ENCODE data around the gene TMEM72. TPM values are rescaled to one million over a fixed set of nuclear protein-coding genes. Genes with fewer than 3 reads are reported as not detected.

Gene TMEM72
- total and polyA plus RNA-seq, 2 of the 13 experiments (the other 11 are each of a cell fraction or from before 2014, with no cell fraction given), result 0.04 TPM; not detected in 1

DNA sequence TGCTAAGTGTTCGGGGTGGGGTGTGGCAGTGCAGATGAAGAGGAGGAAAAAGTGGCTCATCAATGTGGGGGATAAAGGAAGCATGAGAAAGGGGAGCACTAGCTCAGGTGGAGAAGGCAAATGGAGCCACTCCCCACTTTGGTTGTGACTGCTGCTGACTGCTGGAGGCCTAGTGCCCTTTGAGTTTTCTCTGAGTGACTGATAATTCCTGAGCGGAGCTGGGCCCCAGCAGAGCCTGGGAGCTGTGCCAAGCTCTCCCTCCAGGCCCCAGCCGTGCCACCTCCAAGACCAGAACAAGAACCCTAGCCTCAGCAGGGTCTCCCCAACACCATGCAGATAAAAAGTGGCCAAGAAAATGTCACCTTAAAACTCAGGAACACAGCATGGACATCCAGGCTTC lies 38.8 kb downstream of the TMEM72 start (continued):
- TF ChIP-seq, protein P1, sequence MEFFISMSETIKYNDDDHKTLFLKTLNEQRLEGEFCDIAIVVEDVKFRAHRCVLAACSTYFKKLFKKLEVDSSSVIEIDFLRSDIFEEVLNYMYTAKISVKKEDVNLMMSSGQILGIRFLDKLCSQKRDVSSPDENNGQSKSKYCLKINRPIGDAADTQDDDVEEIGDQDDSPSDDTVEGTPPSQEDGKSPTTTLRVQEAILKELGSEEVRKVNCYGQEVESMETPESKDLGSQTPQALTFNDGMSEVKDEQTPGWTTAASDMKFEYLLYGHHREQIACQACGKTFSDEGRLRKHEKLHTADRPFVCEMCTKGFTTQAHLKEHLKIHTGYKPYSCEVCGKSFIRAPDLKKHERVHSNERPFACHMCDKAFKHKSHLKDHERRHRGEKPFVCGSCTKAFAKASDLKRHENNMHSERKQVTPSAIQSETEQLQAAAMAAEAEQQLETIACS (CRISPR knock-in tag; IDR thresholded peaks at IDR 0.05), result no peak
- no peak for TF ChIP-seq MIER2 (CRISPR knock-in tag; IDR thresholded peaks at IDR 0.05)
- TF ChIP-seq, protein P2, sequence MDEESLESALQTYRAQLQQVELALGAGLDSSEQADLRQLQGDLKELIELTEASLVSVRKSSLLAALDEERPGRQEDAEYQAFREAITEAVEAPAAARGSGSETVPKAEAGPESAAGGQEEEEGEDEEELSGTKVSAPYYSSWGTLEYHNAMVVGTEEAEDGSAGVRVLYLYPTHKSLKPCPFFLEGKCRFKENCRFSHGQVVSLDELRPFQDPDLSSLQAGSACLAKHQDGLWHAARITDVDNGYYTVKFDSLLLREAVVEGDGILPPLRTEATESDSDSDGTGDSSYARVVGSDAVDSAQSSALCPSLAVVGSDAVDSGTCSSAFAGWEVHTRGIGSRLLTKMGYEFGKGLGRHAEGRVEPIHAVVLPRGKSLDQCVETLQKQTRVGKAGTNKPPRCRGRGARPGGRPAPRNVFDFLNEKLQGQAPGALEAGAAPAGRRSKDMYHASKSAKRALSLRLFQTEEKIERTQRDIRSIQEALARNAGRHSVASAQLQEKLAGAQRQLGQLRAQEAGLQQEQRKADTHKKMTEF (CRISPR knock-in tag; IDR thresholded peaks at IDR 0.05), result peak; percentile 40; the same call in 1 of the 2 replicates
- TF ChIP-seq GTF2F1 (IDR thresholded peaks at IDR 0.05; ENCODE audit: low read length), result no peak
- TF ChIP-seq ETV5 (CRISPR knock-in tag; IDR thresholded peaks at IDR 0.05; ENCODE audit: borderline replicate concordance), result no peak
- no peak for TF ChIP-seq ZNF761 (CRISPR knock-in tag; conservative IDR thresholded peaks at IDR 0.05)
- TF ChIP-seq ZNF563 (CRISPR knock-in tag; IDR thresholded peaks at IDR 0.05), result no peak
- no peak for TF ChIP-seq EZH2 (conservative IDR thresholded peaks at IDR 0.05; ENCODE audit: low read depth, low read length)
- TF ChIP-seq TOE1 (CRISPR knock-in tag; IDR thresholded peaks at IDR 0.05), result no peak
- TF ChIP-seq GATA4 (IDR thresholded peaks at IDR 0.05; ENCODE audit: borderline replicate concordance, low read depth), result no peak
- 0 out of 2 replicates have a peak, but pooled peaks have one; percentile 24 for TF ChIP-seq PHF8 (CRISPR knock-in tag; IDR thresholded peaks at IDR 0.05)
- TF ChIP-seq, protein P3, sequence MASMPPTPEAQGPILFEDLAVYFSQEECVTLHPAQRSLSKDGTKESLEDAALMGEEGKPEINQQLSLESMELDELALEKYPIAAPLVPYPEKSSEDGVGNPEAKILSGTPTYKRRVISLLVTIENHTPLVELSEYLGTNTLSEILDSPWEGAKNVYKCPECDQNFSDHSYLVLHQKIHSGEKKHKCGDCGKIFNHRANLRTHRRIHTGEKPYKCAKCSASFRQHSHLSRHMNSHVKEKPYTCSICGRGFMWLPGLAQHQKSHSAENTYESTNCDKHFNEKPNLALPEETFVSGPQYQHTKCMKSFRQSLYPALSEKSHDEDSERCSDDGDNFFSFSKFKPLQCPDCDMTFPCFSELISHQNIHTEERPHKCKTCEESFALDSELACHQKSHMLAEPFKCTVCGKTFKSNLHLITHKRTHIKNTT (CRISPR knock-in tag; IDR thresholded peaks at IDR 0.05), result no peak
- TF ChIP-seq MED8 (CRISPR knock-in tag; IDR thresholded peaks at IDR 0.05; ENCODE audit: insufficient replicate concordance), result no peak
- no peak for TF ChIP-seq MEIS2 (CRISPR knock-in tag; IDR thresholded peaks at IDR 0.05)
- peak; percentile 64; the same call in 1 of the 2 replicates for TF ChIP-seq ZNF263 (CRISPR knock-in tag; IDR thresholded peaks at IDR 0.05)
- TF ChIP-seq ZNF841 (CRISPR knock-in tag; IDR thresholded peaks at IDR 0.05; ENCODE audit: borderline replicate concordance), result no peak
- TF ChIP-seq, protein P4, sequence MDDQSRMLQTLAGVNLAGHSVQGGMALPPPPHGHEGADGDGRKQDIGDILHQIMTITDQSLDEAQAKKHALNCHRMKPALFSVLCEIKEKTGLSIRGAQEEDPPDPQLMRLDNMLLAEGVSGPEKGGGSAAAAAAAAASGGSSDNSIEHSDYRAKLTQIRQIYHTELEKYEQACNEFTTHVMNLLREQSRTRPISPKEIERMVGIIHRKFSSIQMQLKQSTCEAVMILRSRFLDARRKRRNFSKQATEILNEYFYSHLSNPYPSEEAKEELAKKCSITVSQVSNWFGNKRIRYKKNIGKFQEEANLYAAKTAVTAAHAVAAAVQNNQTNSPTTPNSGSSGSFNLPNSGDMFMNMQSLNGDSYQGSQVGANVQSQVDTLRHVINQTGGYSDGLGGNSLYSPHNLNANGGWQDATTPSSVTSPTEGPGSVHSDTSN (CRISPR knock-in tag; IDR thresholded peaks at IDR 0.05; ENCODE audit: borderline replicate concordance), result no peak
- TF ChIP-seq ZNF234 (CRISPR knock-in tag; conservative IDR thresholded peaks at IDR 0.05), result no peak
- TF ChIP-seq, protein P5, sequence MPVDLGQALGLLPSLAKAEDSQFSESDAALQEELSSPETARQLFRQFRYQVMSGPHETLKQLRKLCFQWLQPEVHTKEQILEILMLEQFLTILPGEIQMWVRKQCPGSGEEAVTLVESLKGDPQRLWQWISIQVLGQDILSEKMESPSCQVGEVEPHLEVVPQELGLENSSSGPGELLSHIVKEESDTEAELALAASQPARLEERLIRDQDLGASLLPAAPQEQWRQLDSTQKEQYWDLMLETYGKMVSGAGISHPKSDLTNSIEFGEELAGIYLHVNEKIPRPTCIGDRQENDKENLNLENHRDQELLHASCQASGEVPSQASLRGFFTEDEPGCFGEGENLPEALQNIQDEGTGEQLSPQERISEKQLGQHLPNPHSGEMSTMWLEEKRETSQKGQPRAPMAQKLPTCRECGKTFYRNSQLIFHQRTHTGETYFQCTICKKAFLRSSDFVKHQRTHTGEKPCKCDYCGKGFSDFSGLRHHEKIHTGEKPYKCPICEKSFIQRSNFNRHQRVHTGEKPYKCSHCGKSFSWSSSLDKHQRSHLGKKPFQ (CRISPR knock-in tag; IDR thresholded peaks at IDR 0.05; ENCODE audit: insufficient replicate concordance), result no peak
- no peak for TF ChIP-seq TBL1XR1 (IDR thresholded peaks at IDR 0.05; ENCODE audit: borderline replicate concordance, low read length, partially characterized antibody)
- TF ChIP-seq, protein P6, sequence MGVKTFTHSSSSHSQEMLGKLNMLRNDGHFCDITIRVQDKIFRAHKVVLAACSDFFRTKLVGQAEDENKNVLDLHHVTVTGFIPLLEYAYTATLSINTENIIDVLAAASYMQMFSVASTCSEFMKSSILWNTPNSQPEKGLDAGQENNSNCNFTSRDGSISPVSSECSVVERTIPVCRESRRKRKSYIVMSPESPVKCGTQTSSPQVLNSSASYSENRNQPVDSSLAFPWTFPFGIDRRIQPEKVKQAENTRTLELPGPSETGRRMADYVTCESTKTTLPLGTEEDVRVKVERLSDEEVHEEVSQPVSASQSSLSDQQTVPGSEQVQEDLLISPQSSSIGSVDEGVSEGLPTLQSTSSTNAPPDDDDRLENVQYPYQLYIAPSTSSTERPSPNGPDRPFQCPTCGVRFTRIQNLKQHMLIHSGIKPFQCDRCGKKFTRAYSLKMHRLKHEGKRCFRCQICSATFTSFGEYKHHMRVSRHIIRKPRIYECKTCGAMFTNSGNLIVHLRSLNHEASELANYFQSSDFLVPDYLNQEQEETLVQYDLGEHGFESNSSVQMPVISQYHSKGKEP (CRISPR knock-in tag; IDR thresholded peaks at IDR 0.05), result no peak
- TF ChIP-seq ZFP36 (IDR thresholded peaks at IDR 0.05; ENCODE audit: borderline replicate concordance, low read depth, low read length, partially characterized antibody), result no peak
- TF ChIP-seq PCBP1 (IDR thresholded peaks at IDR 0.05; ENCODE audit: borderline replicate concordance, low read depth, low read length), result no peak
